DMS114 treated with DMSO at 0.1 percent for 48 hours (cell line): ENCODE data around the gene HPS4.

Experiments
- DNase-seq: peaks from one replicate; lab custom pipeline; 2025; ENCODE audit not compliant: unreplicated experiment; lab: John Stamatoyannopoulos, UW

HPS4 gene

GRCh38 chr22:26499188-26499703 lies 15.7 kb upstream of the HPS4 start:
- no peak for DNase-seq

GRCh38 chr22:26496456-26496855 lies 12.9 kb upstream of the HPS4 start:
- no peak for DNase-seq

GRCh38 chr22:26494506-26494905 lies 10.9 kb upstream of the HPS4 start:
- no peak for DNase-seq

- no peak for DNase-seq
Measured at GRCh38 chr22:26492220-26492619, 8.6 kb upstream of the HPS4 start.

- DNase-seq = no peak
Measured at GRCh38 chr22:26489447-26490036, 6.0 kb upstream of the HPS4 start.

- no peak for DNase-seq
Measured at GRCh38 chr22:26487996-26488395, 4.4 kb upstream of the HPS4 start.

GRCh38 chr22:26486394-26486793 lies 2.8 kb upstream of the HPS4 start:
- no peak for DNase-seq

GRCh38 chr22:26485806-26486390 lies 2.3 kb upstream of the HPS4 start:
- no peak for DNase-seq

- no peak for DNase-seq
Measured at GRCh38 chr22:26485013-26485412, 1.4 kb upstream of the HPS4 start.

- DNase-seq = no peak
Measured at GRCh38 chr22:26484360-26484706, 750 bp upstream of the HPS4 start.

- no peak for DNase-seq
Measured at GRCh38 chr22:26483043-26483438, 542 bp downstream of the HPS4 start.

- no peak for DNase-seq
Measured at GRCh38 chr22:26482161-26482560, 1.4 kb downstream of the HPS4 start.

GRCh38 chr22:26481694-26482093 lies 1.9 kb downstream of the HPS4 start:
- DNase-seq = no peak

GRCh38 chr22:26481112-26481693 lies 2.4 kb downstream of the HPS4 start:
- no peak for DNase-seq

GRCh38 chr22:26480611-26480932 lies 3.0 kb downstream of the HPS4 start:
- DNase-seq = no peak

- DNase-seq = no peak
Measured at GRCh38 chr22:26479792-26480610, 3.6 kb downstream of the HPS4 start.

GRCh38 chr22:26479043-26479791 lies 4.4 kb downstream of the HPS4 start:
- no peak for DNase-seq

- no peak for DNase-seq
Measured at GRCh38 chr22:26477341-26477731, 6.2 kb downstream of the HPS4 start.

- DNase-seq = no peak
Measured at GRCh38 chr22:26476705-26477340, 6.8 kb downstream of the HPS4 start.

- no peak for DNase-seq
Measured at GRCh38 chr22:26474682-26475081, 8.9 kb downstream of the HPS4 start.

- no peak for DNase-seq
Measured at GRCh38 chr22:26471522-26471921, 12.1 kb downstream of the HPS4 start.
